ENCODE results near the gene CISD2. TPM values are rescaled to one million over a fixed set of nuclear protein-coding genes. Genes with fewer than 3 reads are reported as not detected.

CISD2 gene
- total RNA-seq, 5 donors from 2014 or later (not counting 1 experiment from before 2014, with no cell fraction given): 12.2 to 14.2 (median 13.1) TPM

DNA sequence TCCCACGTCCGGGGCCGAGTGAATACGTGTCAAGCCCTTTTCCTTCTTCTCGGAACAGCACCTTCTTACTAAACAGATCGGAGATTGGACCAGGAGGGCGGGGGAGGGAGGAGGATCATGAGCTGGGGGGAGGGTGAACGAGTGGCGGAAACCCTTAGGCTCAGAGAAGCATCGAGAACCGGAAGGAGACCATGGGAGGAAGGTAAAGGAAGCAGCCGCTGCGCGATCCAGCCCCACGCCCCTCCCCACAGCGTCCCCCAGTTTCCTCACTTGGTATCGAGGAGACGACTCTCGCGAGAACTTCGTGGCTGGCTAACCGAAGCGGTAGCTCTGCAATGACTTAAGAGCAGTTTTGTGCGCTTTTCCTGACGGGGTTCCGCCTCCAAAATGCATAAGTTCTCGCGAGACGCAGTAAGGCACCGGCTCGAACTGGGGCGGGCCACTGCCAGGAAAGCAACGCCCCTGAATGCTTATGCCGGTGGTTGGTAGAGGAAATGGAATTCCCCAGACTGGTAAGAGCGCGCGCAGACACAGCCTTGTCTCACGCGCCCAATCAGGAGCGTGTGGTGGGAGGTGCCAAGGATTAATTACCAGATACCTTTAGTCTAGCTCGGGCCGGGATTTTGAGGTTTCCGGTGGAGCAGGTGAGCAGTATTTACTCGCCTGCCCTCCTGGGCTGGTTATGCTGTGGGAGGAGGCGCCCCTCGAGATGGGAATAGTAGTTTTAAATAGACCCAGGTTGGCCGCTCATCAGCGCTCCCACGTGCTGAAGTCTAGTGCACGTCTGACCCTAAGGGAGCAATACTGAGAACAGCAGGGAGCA, 40.9 kb upstream of the CISD2 start:
- peaks cover 7% of the 10 kb centered on the region for H3K36me3 Mint-ChIP-seq
- no peaks in the 10 kb centered on the region for H3K27me3 Mint-ChIP-seq
- H3K4me1 Mint-ChIP-seq: peaks cover 34 to 36% (median 35%) of the 10 kb centered on the region in 3 donors
- H3K27me3 ChIP-seq (replicated peaks in 1 of 2; ENCODE audit: control insufficient read depth in 2 of 2, extremely low read depth in 1 of 2, insufficient read depth in 2 of 2, low read length in 1 of 2): no peaks in the 10 kb centered on the region
- no peak overlapping the region for H3K4me3 Mint-ChIP-seq
- peak; percentile 91 to 100 (median 100) for DNase-seq
- H3K9me3 Mint-ChIP-seq: no peaks in the 10 kb centered on the region
- H3K4me3 ChIP-seq (ENCODE audit: control insufficient read depth in 1 of 2, extremely low read depth in 1 of 2, low read length in 1 of 2): peak overlapping the region; percentile 93 to 100
- ChIA-PET POLR2A (interaction anchor here (0.5 to 2.8 kb wide), 30 partner anchors 10 to 393 kb away, joined by 3 to 65 read pairs (median 5); partner anchors contain the start of genes CISD2 (in 2 of the 2), MANBA (in 2 of the 2) and BDH2 (in 1 of the 2)), CTCF (interaction anchor here (0.5 to 2.8 kb wide), 22 partner anchors 9 to 397 kb away, joined by 3 to 36 read pairs (median 4); partner anchors contain the start of genes BDH2 (in 1 of the 2), CISD2 (in 1 of the 2), MANBA (in 1 of the 2) and SLC9B1 (in 1 of the 2))
- H3K4me1 ChIP-seq (ENCODE audit: control insufficient read depth in 1 of 2, extremely low read depth in 1 of 2, insufficient read depth in 2 of 2, low read length in 2 of 2): peaks cover 7 to 27% of the 10 kb centered on the region in 2 experiments
- H3K36me3 ChIP-seq (ENCODE audit: control insufficient read depth in 2 of 2, extremely low read depth in 1 of 2, insufficient read depth in 1 of 2, low read length in 1 of 2): peaks cover 0 to 4% of the 10 kb centered on the region in 2 donors
- WGBS (ENCODE audit: insufficient coverage): under 1% methylated on average over 36 of the region's 50 CpGs
- peak; percentile 73 to 78 (median 76) for ATAC-seq (replicated peaks in 1 of 4)
- no peaks in the 10 kb centered on the region for H3K9me3 ChIP-seq
- no peak overlapping the region for H3K27ac Mint-ChIP-seq
- H3K27ac ChIP-seq (ENCODE audit: low read length): peak overlapping the region; percentile 99

- H3K9me3 Mint-ChIP-seq: no peaks in the 10 kb centered on the region
- H3K4me1 ChIP-seq (ENCODE audit: control insufficient read depth in 1 of 2, extremely low read depth in 1 of 2, insufficient read depth in 2 of 2, low read length in 2 of 2): peaks cover 7 to 24% of the 10 kb centered on the region in 2 experiments
- H3K27me3 ChIP-seq (replicated peaks in 1 of 2; ENCODE audit: control insufficient read depth in 2 of 2, extremely low read depth in 1 of 2, insufficient read depth in 2 of 2, low read length in 1 of 2): no peaks in the 10 kb centered on the region
- POLR2A ChIA-PET: interaction anchor here (0.5 to 2.8 kb wide), 24 partner anchors 10 to 376 kb away, joined by 3 to 65 read pairs (median 5); partner anchors contain the start of genes CISD2 (in 2 of the 2) and MANBA (in 1 of the 2)
- H3K4me3 ChIP-seq (ENCODE audit: control insufficient read depth in 1 of 2, extremely low read depth in 1 of 2, low read length in 1 of 2): peak overlapping the region; percentile 86 to 93
- no peak overlapping the region for H3K27ac Mint-ChIP-seq
- H3K27ac ChIP-seq (ENCODE audit: low read length): peak overlapping the region; percentile 99
- H3K9me3 ChIP-seq: no peaks in the 10 kb centered on the region
- DNase-seq: no peak
- H3K36me3 Mint-ChIP-seq: peaks cover 4% of the 10 kb centered on the region
- no peak for ATAC-seq (replicated peaks in 1 of 4)
- H3K36me3 ChIP-seq (ENCODE audit: control insufficient read depth in 2 of 2, extremely low read depth in 1 of 2, insufficient read depth in 1 of 2, low read length in 1 of 2): peaks cover 0 to 4% of the 10 kb centered on the region in 2 donors
- H3K27me3 Mint-ChIP-seq: no peaks in the 10 kb centered on the region
- WGBS (ENCODE audit: insufficient coverage): 0% methylated on average over 2 of the region's 4 CpGs
- H3K4me3 Mint-ChIP-seq: no peak overlapping the region
- H3K4me1 Mint-ChIP-seq: peaks cover 28 to 33% (median 30%) of the 10 kb centered on the region in 3 donors
- CTCF ChIA-PET: interaction anchor here (0.5 to 2.8 kb wide), 20 partner anchors 9 to 397 kb away, joined by 3 to 36 read pairs (median 4); partner anchors contain the start of genes BDH2 (in 1 of the 2), CISD2 (in 1 of the 2), MANBA (in 1 of the 2) and SLC9B1 (in 1 of the 2)
Measured at GRCh38 chr4:102828497-102828808, 40.3 kb upstream of the CISD2 start.

DNA sequence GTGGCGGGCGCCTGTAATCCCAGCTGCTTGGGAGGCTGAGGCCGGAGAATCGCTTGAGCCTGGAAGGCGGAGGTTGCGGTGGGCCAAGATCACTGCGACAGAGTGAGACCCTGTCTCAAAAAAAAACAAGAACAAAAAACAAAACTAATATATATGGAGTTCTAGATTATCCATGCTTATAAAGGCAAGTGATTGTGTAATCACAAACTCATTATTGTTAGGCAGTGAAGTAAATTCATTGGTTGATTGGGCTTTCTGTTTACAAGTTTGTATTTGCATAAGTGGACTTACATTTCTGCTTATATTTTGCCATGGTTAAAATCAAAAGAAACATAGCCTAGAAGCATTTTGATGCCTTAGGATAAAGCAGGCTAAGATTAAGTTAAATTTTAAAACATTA, 39.0 kb upstream of the CISD2 start:
- Mint-ChIP-seq H3K4me3 (no peak overlapping the region), H3K36me3 (no peaks in the 10 kb centered on the region), H3K27me3 (no peaks in the 10 kb centered on the region), H3K9me3 (no peaks in the 10 kb centered on the region), H3K4me1 (peaks cover 19 to 25% (median 24%) of the 10 kb centered on the region in 3 donors), H3K27ac (no peak overlapping the region)
- Histone ChIP-seq H3K4me3 (ENCODE audit: control insufficient read depth in 1 of 2, extremely low read depth in 1 of 2, low read length in 1 of 2) (no peak overlapping the region), H3K36me3 (ENCODE audit: control insufficient read depth in 2 of 2, extremely low read depth in 1 of 2, insufficient read depth in 1 of 2, low read length in 1 of 2) (no peaks in the 10 kb centered on the region), H3K27ac (ENCODE audit: low read length) (no peak overlapping the region), H3K9me3 (no peaks in the 10 kb centered on the region), H3K4me1 (ENCODE audit: control insufficient read depth in 1 of 2, extremely low read depth in 1 of 2, insufficient read depth in 2 of 2, low read length in 2 of 2) (peaks cover 7 to 12% of the 10 kb centered on the region in 2 experiments), H3K27me3 (replicated peaks in 1 of 2; ENCODE audit: control insufficient read depth in 2 of 2, extremely low read depth in 1 of 2, insufficient read depth in 2 of 2, low read length in 1 of 2) (no peaks in the 10 kb centered on the region)
- ATAC-seq (replicated peaks in 1 of 4) (no peak), DNase-seq (no peak)
- ChIA-PET POLR2A (interaction anchor here (0.6 to 2.6 kb wide), 3 partner anchors 39 to 217 kb away, joined by 3 to 9 read pairs (median 7); partner anchors contain the start of genes CISD2 (in 1 of the 2) and MANBA (in 1 of the 2)), CTCF (interaction anchor here in 1 of 2 donors (2.8 kb wide), 1 partner anchor 38 kb away, joined by 36 read pairs; the partner anchor contains the start of gene CISD2)
- WGBS (ENCODE audit: insufficient coverage): no CpG with 5 or more reads among the region's 7 CpGs

- POLR2A ChIA-PET: interaction anchor here (0.6 to 1.2 kb wide), 2 partner anchors 34 to 37 kb away, joined by 4 to 8 read pairs; partner anchors contain the start of gene CISD2 (in 1 of the 2)
- Histone ChIP-seq H3K27me3 (replicated peaks in 1 of 2; ENCODE audit: control insufficient read depth in 2 of 2, extremely low read depth in 1 of 2, insufficient read depth in 2 of 2, low read length in 1 of 2) (no peaks in the 10 kb centered on the region), H3K27ac (ENCODE audit: low read length) (no peak overlapping the region), H3K9me3 (no peaks in the 10 kb centered on the region), H3K36me3 (ENCODE audit: control insufficient read depth in 2 of 2, extremely low read depth in 1 of 2, insufficient read depth in 1 of 2, low read length in 1 of 2) (no peaks in the 10 kb centered on the region), H3K4me3 (ENCODE audit: control insufficient read depth in 1 of 2, extremely low read depth in 1 of 2, low read length in 1 of 2) (no peak overlapping the region), H3K4me1 (ENCODE audit: control insufficient read depth in 1 of 2, extremely low read depth in 1 of 2, insufficient read depth in 2 of 2, low read length in 2 of 2) (peaks cover 7 to 9% of the 10 kb centered on the region in 2 experiments)
- H3K9me3 Mint-ChIP-seq: no peaks in the 10 kb centered on the region
- H3K4me3 Mint-ChIP-seq: no peak overlapping the region
- ATAC-seq (replicated peaks in 1 of 4): no peak
- H3K27ac Mint-ChIP-seq: peak overlapping the region in 1 of 2 donors; percentile 41
- WGBS (ENCODE audit: insufficient coverage): 100% methylated on average over 3 of the region's 4 CpGs
- no peaks in the 10 kb centered on the region for H3K36me3 Mint-ChIP-seq
- DNase-seq: no peak
- peaks cover 19 to 25% (median 24%) of the 10 kb centered on the region in 3 donors for H3K4me1 Mint-ChIP-seq
- no peaks in the 10 kb centered on the region for H3K27me3 Mint-ChIP-seq
- CTCF ChIA-PET: no interaction called here
Measured at GRCh38 chr4:102832105-102832504, 36.7 kb upstream of the CISD2 start.

- Mint-ChIP-seq H3K27ac (no peak overlapping the region), H3K9me3 (no peaks in the 10 kb centered on the region), H3K4me3 (no peak overlapping the region), H3K4me1 (peaks cover 19 to 25% (median 24%) of the 10 kb centered on the region in 3 donors), H3K27me3 (no peaks in the 10 kb centered on the region), H3K36me3 (no peaks in the 10 kb centered on the region)
- Histone ChIP-seq H3K27me3 (replicated peaks in 1 of 2; ENCODE audit: control insufficient read depth in 2 of 2, extremely low read depth in 1 of 2, insufficient read depth in 2 of 2, low read length in 1 of 2) (no peaks in the 10 kb centered on the region), H3K9me3 (no peaks in the 10 kb centered on the region), H3K27ac (ENCODE audit: low read length) (no peak overlapping the region), H3K36me3 (ENCODE audit: control insufficient read depth in 2 of 2, extremely low read depth in 1 of 2, insufficient read depth in 1 of 2, low read length in 1 of 2) (no peaks in the 10 kb centered on the region), H3K4me1 (ENCODE audit: control insufficient read depth in 1 of 2, extremely low read depth in 1 of 2, insufficient read depth in 2 of 2, low read length in 2 of 2) (peaks cover 7 to 9% of the 10 kb centered on the region in 2 experiments), H3K4me3 (ENCODE audit: control insufficient read depth in 1 of 2, extremely low read depth in 1 of 2, low read length in 1 of 2) (no peak overlapping the region)
- DNase-seq (no peak), ATAC-seq (replicated peaks in 1 of 4) (no peak)
- ChIA-PET POLR2A (interaction anchor here (0.5 to 1.2 kb wide), 6 partner anchors 29 to 72 kb away, joined by 3 to 8 read pairs (median 4); partner anchors contain the start of genes CISD2 (in 1 of the 2) and MANBA (in 1 of the 2)), CTCF (interaction anchor here in 1 of 2 donors (0.6 kb wide), 2 partner anchors 26 to 180 kb away, joined by 3 read pairs; no protein-coding TSS in a partner anchor)
- WGBS (ENCODE audit: insufficient coverage): no CpG with 5 or more reads among the region's 1 CpG
Measured at GRCh38 chr4:102832667-102833066, 36.1 kb upstream of the CISD2 start.

DNA sequence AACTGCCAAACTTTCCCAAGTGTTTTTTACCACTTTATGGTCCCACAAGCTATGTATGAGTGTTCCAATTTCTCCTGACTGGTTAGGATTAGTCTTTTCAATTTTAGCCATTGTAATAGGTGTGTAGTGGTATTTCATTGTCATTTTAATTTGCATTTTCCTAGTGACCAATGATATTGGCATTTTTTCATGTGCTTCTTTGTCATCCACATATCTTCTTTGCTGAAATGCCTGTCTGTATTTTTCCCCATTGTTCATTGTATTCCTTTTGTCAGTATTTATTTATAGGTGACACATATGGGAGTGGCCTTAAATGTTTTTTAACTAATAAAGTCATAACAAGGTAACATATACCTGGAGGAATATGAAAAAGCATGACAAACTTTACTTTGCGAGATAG, 32.2 kb upstream of the CISD2 start:
- Histone ChIP-seq H3K4me1 (ENCODE audit: control insufficient read depth in 1 of 2, extremely low read depth in 1 of 2, insufficient read depth in 2 of 2, low read length in 2 of 2) (peaks cover 0 to 5% of the 10 kb centered on the region in 2 experiments), H3K27ac (ENCODE audit: low read length) (no peak overlapping the region), H3K27me3 (replicated peaks in 1 of 2; ENCODE audit: control insufficient read depth in 2 of 2, extremely low read depth in 1 of 2, insufficient read depth in 2 of 2, low read length in 1 of 2) (no peaks in the 10 kb centered on the region), H3K36me3 (ENCODE audit: control insufficient read depth in 2 of 2, extremely low read depth in 1 of 2, insufficient read depth in 1 of 2, low read length in 1 of 2) (no peaks in the 10 kb centered on the region), H3K4me3 (ENCODE audit: control insufficient read depth in 1 of 2, extremely low read depth in 1 of 2, low read length in 1 of 2) (no peak overlapping the region), H3K9me3 (no peaks in the 10 kb centered on the region)
- no peak overlapping the region for H3K4me3 Mint-ChIP-seq
- H3K4me1 Mint-ChIP-seq: peaks cover 5 to 10% (median 8%) of the 10 kb centered on the region in 3 donors
- DNase-seq (no peak), ATAC-seq (replicated peaks in 1 of 4) (no peak)
- H3K27me3 Mint-ChIP-seq: no peaks in the 10 kb centered on the region
- CTCF ChIA-PET: interaction anchor here in 1 of 2 donors (1.1 kb wide), 1 partner anchor 8 kb away, joined by 3 read pairs; no protein-coding TSS in a partner anchor
- WGBS (ENCODE audit: insufficient coverage): no CpG with 5 or more reads among the region's 1 CpG
- no peak overlapping the region for H3K27ac Mint-ChIP-seq
- H3K9me3 Mint-ChIP-seq: no peaks in the 10 kb centered on the region
- POLR2A ChIA-PET: interaction anchor here in 1 of 2 donors (1.1 kb wide), 1 partner anchor 33 kb away, joined by 3 read pairs; no protein-coding TSS in a partner anchor
- peaks cover 8% of the 10 kb centered on the region for H3K36me3 Mint-ChIP-seq
